Hematopoietic multipotent progenitor cell (in vitro differentiated cells): ENCODE data around the gene THBS1. TPM values are rescaled to one million over a fixed set of nuclear protein-coding genes. Genes with fewer than 3 reads are reported as not detected.

ENCODE experiments used
- DNase-seq, 3 donors: peaks; one replicate each; pipeline ENCODE4 v3.0.0-alpha.2; 2011 to 2015; ENCODE audit warnings: low read depth in 2 of 3, low spot score in 2 of 3
- total RNA-seq: library from RNA; depleted of rRNA; stranded (reverse); fragments of >200 nt; gene quantifications from one replicate; pipeline ENCODE4 v1.2.3, GENCODE V29; 2012

Gene THBS1
- total RNA-seq, result 16.2 TPM

GRCh38 chr15:39580485-39581241 is at the start of gene THBS1:
THBS1 (plus strand) TSS chr15:39581079; CDS start chr15:39581858, 779 bp downstream.
- DNase-seq, result peak in 1 of 3 donors; percentile 35

- no peak for DNase-seq
Observed at GRCh38 chr15:39534996-39535395, 45.9 kb upstream of the THBS1 start.

GRCh38 chr15:39535466-39535865 is 45.4 kb upstream of the THBS1 start:
- no peak for DNase-seq

- no peak for DNase-seq
Observed at GRCh38 chr15:39538936-39539335, 41.9 kb upstream of the THBS1 start.

- DNase-seq, result no peak
Observed at GRCh38 chr15:39539466-39539865, 41.4 kb upstream of the THBS1 start.

GRCh38 chr15:39539973-39540558 is 40.8 kb upstream of the THBS1 start:
- DNase-seq, result no peak

- no peak for DNase-seq
Observed at GRCh38 chr15:39542385-39543065, 38.4 kb upstream of the THBS1 start.

- peak in 1 of 3 donors; percentile 3 for DNase-seq
Observed at GRCh38 chr15:39543651-39544050, 37.2 kb upstream of the THBS1 start.

- DNase-seq, result no peak
Observed at GRCh38 chr15:39546842-39547241, 34.0 kb upstream of the THBS1 start.

GRCh38 chr15:39548561-39548960 is 32.3 kb upstream of the THBS1 start:
- no peak for DNase-seq

GRCh38 chr15:39549912-39550311 is 31.0 kb upstream of the THBS1 start:
- DNase-seq, result no peak

- no peak for DNase-seq
Observed at GRCh38 chr15:39551476-39551875, 29.4 kb upstream of the THBS1 start.

- no peak for DNase-seq
Observed at GRCh38 chr15:39552556-39552955, 28.3 kb upstream of the THBS1 start.

GRCh38 chr15:39553947-39554693 is 26.8 kb upstream of the THBS1 start:
- no peak for DNase-seq

- DNase-seq, result no peak
Observed at GRCh38 chr15:39554746-39555387, 26.0 kb upstream of the THBS1 start.

GRCh38 chr15:39555885-39556284 is 25.0 kb upstream of the THBS1 start:
- no peak for DNase-seq

- DNase-seq, result no peak
Observed at GRCh38 chr15:39556461-39556860, 24.4 kb upstream of the THBS1 start.

- no peak for DNase-seq
Observed at GRCh38 chr15:39558421-39558820, 22.5 kb upstream of the THBS1 start.

- DNase-seq, result no peak
Observed at GRCh38 chr15:39564972-39565665, 15.8 kb upstream of the THBS1 start.

- DNase-seq, result no peak
Observed at GRCh38 chr15:39565851-39566250, 15.0 kb upstream of the THBS1 start.
